ENCODE data around the gene C15orf61. TPM values are rescaled to one million over a fixed set of nuclear protein-coding genes. Genes with fewer than 3 reads are reported as not detected.

The C15orf61 gene
- total RNA-seq, 1 donor from 2014 or later = 13.8 TPM

DNA sequence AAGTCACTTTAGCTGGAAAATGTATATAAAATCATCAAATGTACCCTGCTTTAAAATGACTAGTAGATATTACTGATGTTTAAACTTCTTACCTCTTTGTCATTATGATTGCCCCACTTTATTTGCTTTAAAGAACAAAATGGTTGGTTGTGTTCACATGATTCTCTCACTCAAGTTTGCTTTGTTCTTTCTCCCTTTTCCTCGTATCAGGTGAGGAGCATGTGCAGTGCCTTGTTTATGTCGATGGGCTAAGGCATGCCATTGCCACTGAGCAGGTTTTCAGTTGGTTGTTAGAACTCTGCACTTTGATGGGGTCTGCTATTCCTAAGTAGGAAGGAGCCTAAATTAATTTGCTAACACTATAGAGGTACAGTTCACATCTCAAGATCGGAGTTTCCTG lies 26.9 kb downstream of the C15orf61 start:
- Histone ChIP-seq H3K27me3 (ENCODE audit: low read depth) (no peaks in the 10 kb centered on the region), H3K9me3 (replicated peaks) (no peaks in the 10 kb centered on the region), H3K4me3 (no peak overlapping the region), H3K27ac (replicated peaks) (peak overlapping the region; percentile 47), H3K36me3 (peaks cover 13% of the 10 kb centered on the region), H3K4me1 (peaks cover 62% of the 10 kb centered on the region)
- intact Hi-C loops (cut with micrococcal nuclease) = no loop called here
- no peak for DNase-seq
- TF ChIP-seq, protein P1, sequence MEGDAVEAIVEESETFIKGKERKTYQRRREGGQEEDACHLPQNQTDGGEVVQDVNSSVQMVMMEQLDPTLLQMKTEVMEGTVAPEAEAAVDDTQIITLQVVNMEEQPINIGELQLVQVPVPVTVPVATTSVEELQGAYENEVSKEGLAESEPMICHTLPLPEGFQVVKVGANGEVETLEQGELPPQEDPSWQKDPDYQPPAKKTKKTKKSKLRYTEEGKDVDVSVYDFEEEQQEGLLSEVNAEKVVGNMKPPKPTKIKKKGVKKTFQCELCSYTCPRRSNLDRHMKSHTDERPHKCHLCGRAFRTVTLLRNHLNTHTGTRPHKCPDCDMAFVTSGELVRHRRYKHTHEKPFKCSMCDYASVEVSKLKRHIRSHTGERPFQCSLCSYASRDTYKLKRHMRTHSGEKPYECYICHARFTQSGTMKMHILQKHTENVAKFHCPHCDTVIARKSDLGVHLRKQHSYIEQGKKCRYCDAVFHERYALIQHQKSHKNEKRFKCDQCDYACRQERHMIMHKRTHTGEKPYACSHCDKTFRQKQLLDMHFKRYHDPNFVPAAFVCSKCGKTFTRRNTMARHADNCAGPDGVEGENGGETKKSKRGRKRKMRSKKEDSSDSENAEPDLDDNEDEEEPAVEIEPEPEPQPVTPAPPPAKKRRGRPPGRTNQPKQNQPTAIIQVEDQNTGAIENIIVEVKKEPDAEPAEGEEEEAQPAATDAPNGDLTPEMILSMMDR (IDR thresholded peaks at IDR 0.05; ENCODE audit: borderline replicate concordance) = no peak

DNA sequence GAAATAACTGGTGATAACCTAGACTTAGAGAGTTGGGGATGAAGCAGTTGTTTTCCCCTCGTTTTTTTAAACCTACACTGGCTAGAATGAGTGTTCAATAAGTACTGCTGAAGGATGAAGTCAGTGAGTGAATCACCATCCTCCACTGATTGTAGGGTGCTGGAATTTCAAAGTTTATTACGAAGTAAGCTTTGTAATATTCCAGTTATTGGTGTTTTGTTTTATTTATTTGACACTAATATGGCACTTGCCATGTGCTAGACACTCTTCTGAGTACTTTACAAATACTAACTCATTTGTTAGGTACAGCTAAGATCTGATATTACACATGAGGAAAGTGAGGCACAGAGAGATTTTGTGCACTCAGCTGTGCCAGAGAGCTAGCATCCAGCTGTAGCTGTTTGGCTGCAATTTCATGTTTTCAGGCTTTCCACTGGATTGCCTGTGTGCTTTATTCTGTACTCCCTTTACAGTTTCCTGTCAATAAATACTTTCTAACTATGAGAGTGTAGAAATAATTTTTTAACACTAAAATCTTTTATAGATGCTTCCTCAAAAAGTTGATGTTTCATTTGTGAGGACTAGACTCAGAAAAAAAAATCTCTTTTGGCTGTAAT lies 27.4 kb downstream of the C15orf61 start:
- no peaks in the 10 kb centered on the region for H3K27me3 ChIP-seq (ENCODE audit: low read depth)
- H3K27ac ChIP-seq (replicated peaks) = peak overlapping the region; percentile 47
- no peak for DNase-seq
- TF ChIP-seq, protein P1 (IDR thresholded peaks at IDR 0.05; ENCODE audit: borderline replicate concordance) = no peak
- H3K36me3 ChIP-seq = peaks cover 13% of the 10 kb centered on the region
- intact Hi-C loops (cut with micrococcal nuclease) = no loop called here
- H3K9me3 ChIP-seq (replicated peaks) = no peaks in the 10 kb centered on the region
- peaks cover 57% of the 10 kb centered on the region for H3K4me1 ChIP-seq
- H3K4me3 ChIP-seq = no peak overlapping the region

DNA sequence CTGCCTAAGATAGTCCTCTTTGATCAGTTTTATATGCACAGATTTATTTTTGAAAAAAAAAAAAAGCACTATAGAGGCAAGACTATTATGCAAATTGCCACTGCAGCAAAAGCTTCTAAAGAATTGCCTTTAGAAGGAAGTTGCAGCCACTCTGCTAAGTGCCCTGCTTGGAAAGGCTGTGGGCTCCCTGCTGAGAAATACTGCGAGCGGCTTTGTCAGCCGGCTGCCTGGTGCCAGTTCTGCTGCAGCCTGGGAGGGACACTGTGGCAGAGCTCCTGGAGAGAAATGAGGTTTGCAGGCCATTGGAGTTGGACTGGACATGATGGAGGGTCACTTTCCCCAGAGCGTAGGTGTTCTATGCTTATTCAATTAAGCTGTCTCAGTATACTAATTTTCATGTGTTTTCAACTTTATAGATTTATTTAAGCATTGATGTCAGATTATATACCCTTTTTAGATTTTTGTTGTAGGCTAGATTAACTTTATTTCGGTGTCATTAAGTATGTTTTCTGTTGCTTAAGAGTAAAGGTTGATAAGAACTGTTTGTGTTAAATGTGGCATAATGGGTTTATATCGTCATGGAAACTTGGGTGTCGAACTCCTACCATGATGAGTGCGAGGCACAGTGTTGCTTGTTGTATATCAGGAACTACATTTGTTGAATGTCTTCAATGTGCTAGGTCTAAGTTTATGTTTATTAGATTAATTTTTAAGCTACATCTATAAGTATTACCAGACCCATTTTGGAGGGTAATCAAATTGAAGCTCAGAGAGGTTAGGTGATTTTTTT lies 28.1 kb downstream of the C15orf61 start:
- TF ChIP-seq, protein P1 (IDR thresholded peaks at IDR 0.05; ENCODE audit: borderline replicate concordance) = no peak
- peaks cover 50% of the 10 kb centered on the region for H3K4me1 ChIP-seq
- peaks cover 13% of the 10 kb centered on the region for H3K36me3 ChIP-seq
- H3K9me3 ChIP-seq (replicated peaks) = no peaks in the 10 kb centered on the region
- H3K27ac ChIP-seq (replicated peaks) = peak overlapping the region; percentile 47
- H3K27me3 ChIP-seq (ENCODE audit: low read depth) = no peaks in the 10 kb centered on the region
- DNase-seq = peak; percentile 20
- no peak overlapping the region for H3K4me3 ChIP-seq
- intact Hi-C loops (cut with micrococcal nuclease) = no loop called here

DNA sequence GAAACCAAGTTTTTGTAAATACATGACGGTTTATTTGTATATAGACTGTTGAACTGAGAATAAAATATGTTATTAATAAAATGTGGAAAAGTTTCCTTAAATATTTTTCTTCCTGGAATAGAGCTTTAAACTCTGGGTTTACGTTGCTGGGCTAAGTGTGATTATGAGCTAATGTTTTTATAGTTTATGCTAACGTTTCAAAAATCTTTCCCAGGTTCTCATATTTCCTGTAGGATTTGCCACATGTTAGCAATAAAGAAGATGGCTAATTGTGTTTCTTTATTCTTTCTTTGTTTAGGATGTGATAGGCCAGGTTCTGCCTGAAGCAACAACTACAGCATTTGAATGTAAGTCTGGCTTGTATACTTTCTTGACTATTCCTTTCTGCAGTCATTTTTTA lies 28.8 kb downstream of the C15orf61 start:
- no peak overlapping the region for H3K4me3 ChIP-seq

GRCh38 chr15:67550522-67550921 lies 29.6 kb downstream of the C15orf61 start:
- H3K36me3 ChIP-seq = peaks cover 13% of the 10 kb centered on the region
- no peak for DNase-seq
- intact Hi-C loops (cut with micrococcal nuclease) = no loop called here
- no peaks in the 10 kb centered on the region for H3K27me3 ChIP-seq (ENCODE audit: low read depth)
- H3K4me3 ChIP-seq = no peak overlapping the region
- H3K9me3 ChIP-seq (replicated peaks) = no peaks in the 10 kb centered on the region
- peaks cover 37% of the 10 kb centered on the region for H3K4me1 ChIP-seq
- TF ChIP-seq, protein P1 (IDR thresholded peaks at IDR 0.05; ENCODE audit: borderline replicate concordance) = no peak
- peak overlapping the region; percentile 14 for H3K27ac ChIP-seq (replicated peaks)

More for the DNA sequence above, 28.8 kb downstream of the C15orf61 start:
- DNase-seq = no peak
- peaks cover 13% of the 10 kb centered on the region for H3K36me3 ChIP-seq
- no peaks in the 10 kb centered on the region for H3K9me3 ChIP-seq (replicated peaks)
- H3K27ac ChIP-seq (replicated peaks) = peak overlapping the region; percentile 47
- intact Hi-C loops (cut with micrococcal nuclease) = no loop called here
- H3K4me1 ChIP-seq = peaks cover 43% of the 10 kb centered on the region
- TF ChIP-seq, protein P1 (IDR thresholded peaks at IDR 0.05; ENCODE audit: borderline replicate concordance) = no peak
- no peaks in the 10 kb centered on the region for H3K27me3 ChIP-seq (ENCODE audit: low read depth)
